ENCODE measurements around the gene ZNF487. TPM values are rescaled to one million over a fixed set of nuclear protein-coding genes. Genes with fewer than 3 reads are reported as not detected.

The ZNF487 gene
- total RNA-seq, 2 experiments from 2014 or later: 3.5 to 6.5 TPM

DNA sequence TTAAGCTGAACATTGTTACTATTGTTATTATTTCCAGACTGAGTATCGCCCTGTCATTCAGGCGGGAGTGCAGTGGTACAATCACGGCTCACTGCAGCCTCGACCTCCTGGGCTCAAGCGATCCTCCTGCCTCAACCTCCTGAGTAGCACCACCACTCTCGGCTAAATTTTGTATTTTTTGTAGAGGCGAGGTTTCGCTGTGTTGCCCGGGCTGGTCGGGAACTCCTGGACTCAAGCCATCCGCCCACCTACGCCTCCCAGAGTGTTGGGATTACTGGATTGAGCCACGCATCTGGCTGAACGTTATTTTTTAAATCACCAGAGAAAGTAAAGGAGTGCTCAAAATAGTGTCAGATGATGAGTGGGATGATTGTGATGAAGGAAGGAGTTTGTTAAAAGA lies 26.6 kb upstream of the ZNF487 start:
- Histone ChIP-seq H3K9me3 (ENCODE audit: low read length) (no peaks in the 10 kb centered on the region), H4K20me1 (ENCODE audit: insufficient read depth, low read length) (peaks cover 5% of the 10 kb centered on the region; the same call in 1 of the 2 replicates), H3K79me2 (ENCODE audit: insufficient read depth, low read depth, low read length) (peaks cover 46% of the 10 kb centered on the region), H3K27ac (ENCODE audit: low read depth, low read length, poor library complexity, severe bottlenecking) (peak overlapping the region; percentile 82), H3K36me3 (ENCODE audit: insufficient read depth, low read length) (peaks cover 29% of the 10 kb centered on the region), H3K4me1 (ENCODE audit: insufficient read depth, low read length, poor library complexity, severe bottlenecking) (peaks cover 20% of the 10 kb centered on the region), H3K9me2 (ENCODE audit: insufficient read depth, low read length) (no peaks in the 10 kb centered on the region), H2AFZ (ENCODE audit: low read length) (no peak overlapping the region; the same call in 1 of the 2 replicates), H3K4me2 (ENCODE audit: low read length) (peak overlapping the region; percentile 87), H3K4me3 (ENCODE audit: low read depth, low read length, poor library complexity, severe bottlenecking) (peak overlapping the region; percentile 92)
- intact Hi-C loops (cut with micrococcal nuclease; ENCODE audit: unreplicated experiment): no loop called here
- BruUV-seq (replicated peaks): no TSS peak
- ChIA-PET POLR2A (interaction anchor here (1.1 to 1.7 kb wide), 7 partner anchors 9 to 43 kb away, joined by 3 to 13 read pairs (median 6); partner anchors contain the start of gene ZNF487), CTCF (ENCODE audit: unreplicated experiment) (no interaction called here)
- DNase-seq (ENCODE audit: low spot score): no peak
- TF ChIP-seq, protein P1, sequence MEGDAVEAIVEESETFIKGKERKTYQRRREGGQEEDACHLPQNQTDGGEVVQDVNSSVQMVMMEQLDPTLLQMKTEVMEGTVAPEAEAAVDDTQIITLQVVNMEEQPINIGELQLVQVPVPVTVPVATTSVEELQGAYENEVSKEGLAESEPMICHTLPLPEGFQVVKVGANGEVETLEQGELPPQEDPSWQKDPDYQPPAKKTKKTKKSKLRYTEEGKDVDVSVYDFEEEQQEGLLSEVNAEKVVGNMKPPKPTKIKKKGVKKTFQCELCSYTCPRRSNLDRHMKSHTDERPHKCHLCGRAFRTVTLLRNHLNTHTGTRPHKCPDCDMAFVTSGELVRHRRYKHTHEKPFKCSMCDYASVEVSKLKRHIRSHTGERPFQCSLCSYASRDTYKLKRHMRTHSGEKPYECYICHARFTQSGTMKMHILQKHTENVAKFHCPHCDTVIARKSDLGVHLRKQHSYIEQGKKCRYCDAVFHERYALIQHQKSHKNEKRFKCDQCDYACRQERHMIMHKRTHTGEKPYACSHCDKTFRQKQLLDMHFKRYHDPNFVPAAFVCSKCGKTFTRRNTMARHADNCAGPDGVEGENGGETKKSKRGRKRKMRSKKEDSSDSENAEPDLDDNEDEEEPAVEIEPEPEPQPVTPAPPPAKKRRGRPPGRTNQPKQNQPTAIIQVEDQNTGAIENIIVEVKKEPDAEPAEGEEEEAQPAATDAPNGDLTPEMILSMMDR (conservative IDR thresholded peaks at IDR 0.05; ENCODE audit: low read length): no peak
- no peak for TF ChIP-seq EZH2phosphoT487 (IDR thresholded peaks at IDR 0.05; ENCODE audit: borderline replicate concordance, low read depth, low read length)

DNA sequence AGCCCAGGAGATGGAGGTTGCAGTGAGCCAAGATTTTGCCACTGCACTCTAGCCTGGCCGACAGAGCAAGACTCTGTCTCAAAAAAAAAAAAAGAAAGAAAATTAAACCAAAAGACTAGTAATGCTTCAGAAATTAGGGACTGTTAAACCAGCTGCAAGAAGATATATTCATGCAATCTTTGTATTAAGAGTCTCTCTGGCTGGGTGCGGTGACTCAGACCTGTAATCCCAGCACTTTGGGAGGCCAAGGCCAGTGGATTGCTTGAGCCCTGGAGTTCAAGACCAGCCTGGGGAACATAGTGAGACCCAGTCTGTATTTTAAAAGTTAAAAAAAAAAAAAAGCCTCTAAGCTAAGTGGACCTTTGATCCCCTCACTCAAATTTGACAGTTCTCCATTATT lies 25.4 kb upstream of the ZNF487 start:
- Histone ChIP-seq H4K20me1 (ENCODE audit: insufficient read depth, low read length) (no peaks in the 10 kb centered on the region), H3K4me3 (ENCODE audit: low read depth, low read length, poor library complexity, severe bottlenecking) (no peak overlapping the region), H3K36me3 (ENCODE audit: insufficient read depth, low read length) (peaks cover 18% of the 10 kb centered on the region), H3K4me2 (ENCODE audit: low read length) (no peak overlapping the region), H3K79me2 (ENCODE audit: insufficient read depth, low read depth, low read length) (peaks cover 35% of the 10 kb centered on the region), H2AFZ (ENCODE audit: low read length) (no peak overlapping the region), H3K4me1 (ENCODE audit: insufficient read depth, low read length, poor library complexity, severe bottlenecking) (peaks cover 15% of the 10 kb centered on the region), H3K9me3 (ENCODE audit: low read length) (no peaks in the 10 kb centered on the region), H3K27ac (ENCODE audit: low read depth, low read length, poor library complexity, severe bottlenecking) (no peak overlapping the region), H3K9me2 (ENCODE audit: insufficient read depth, low read length) (no peaks in the 10 kb centered on the region)
- no peak for DNase-seq (ENCODE audit: low spot score)
- ChIA-PET CTCF (ENCODE audit: unreplicated experiment) (no interaction called here), POLR2A (interaction anchor here (0.7 to 1.7 kb wide), 7 partner anchors 9 to 979 kb away, joined by 3 to 13 read pairs (median 4); no protein-coding TSS in a partner anchor)
- no TSS peak for BruUV-seq (replicated peaks)
- intact Hi-C loops (cut with micrococcal nuclease; ENCODE audit: unreplicated experiment): no loop called here
- TF ChIP-seq, protein P1 (conservative IDR thresholded peaks at IDR 0.05; ENCODE audit: low read length): no peak
- no peak for TF ChIP-seq EZH2phosphoT487 (IDR thresholded peaks at IDR 0.05; ENCODE audit: borderline replicate concordance, low read depth, low read length)

DNA sequence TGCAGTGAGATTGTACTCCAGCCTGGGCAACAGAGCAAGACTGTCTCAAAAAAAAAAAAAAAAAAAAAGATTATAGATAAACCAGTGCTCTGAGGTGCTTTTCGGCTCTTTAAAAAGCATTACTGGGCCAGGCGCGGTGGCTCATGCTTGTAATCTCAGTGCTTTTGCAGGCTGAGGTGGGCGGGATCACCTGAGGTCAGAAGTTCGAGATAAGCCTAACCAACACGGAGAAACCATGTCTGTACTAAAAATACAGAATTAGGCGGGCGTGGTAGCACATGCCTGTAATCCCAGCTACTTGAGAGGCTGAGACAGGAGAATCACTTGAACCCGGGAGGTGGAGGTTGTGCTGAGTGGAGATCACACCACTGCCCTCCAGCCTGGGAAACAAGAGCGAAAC lies 21.4 kb upstream of the ZNF487 start:
- TF ChIP-seq, protein P1 (conservative IDR thresholded peaks at IDR 0.05; ENCODE audit: low read length): no peak
- no peak for TF ChIP-seq EZH2phosphoT487 (IDR thresholded peaks at IDR 0.05; ENCODE audit: borderline replicate concordance, low read depth, low read length)
- H3K9me2 ChIP-seq (ENCODE audit: insufficient read depth, low read length): no peaks in the 10 kb centered on the region
- ChIA-PET CTCF (ENCODE audit: unreplicated experiment) (no interaction called here), POLR2A (no interaction called here)
- no peaks in the 10 kb centered on the region for H4K20me1 ChIP-seq (ENCODE audit: insufficient read depth, low read length)
- no peaks in the 10 kb centered on the region for H3K36me3 ChIP-seq (ENCODE audit: insufficient read depth, low read length)
- no peak overlapping the region for H3K4me2 ChIP-seq (ENCODE audit: low read length)
- H3K4me3 ChIP-seq (ENCODE audit: low read depth, low read length, poor library complexity, severe bottlenecking): no peak overlapping the region
- no peak for DNase-seq (ENCODE audit: low spot score)
- BruUV-seq (replicated peaks): no TSS peak
- no peak overlapping the region for H2AFZ ChIP-seq (ENCODE audit: low read length)
- H3K79me2 ChIP-seq (ENCODE audit: insufficient read depth, low read depth, low read length): 0 out of 2 replicates have a peak, but pooled peaks cover 1% of the 10 kb centered on the region
- intact Hi-C loops (cut with micrococcal nuclease; ENCODE audit: unreplicated experiment): no loop called here
- H3K4me1 ChIP-seq (ENCODE audit: insufficient read depth, low read length, poor library complexity, severe bottlenecking): peaks cover 42% of the 10 kb centered on the region
- H3K9me3 ChIP-seq (ENCODE audit: low read length): no peaks in the 10 kb centered on the region
- H3K27ac ChIP-seq (ENCODE audit: low read depth, low read length, poor library complexity, severe bottlenecking): no peak overlapping the region
